Calu3 (cell line): Measurements from ENCODE around the gene LURAP1L. TPM values are rescaled to one million over a fixed set of nuclear protein-coding genes. Genes with fewer than 3 reads are reported as not detected.
A peak's percentile ranks its signal among the peaks of the same experiment; 100 is the strongest.

Experiments used
- BruUV-seq: library from RNA; stranded (reverse); fragments of 400-500 nt; replicated peaks from 2 replicates; lab custom pipeline; 2021; lab: Mats Ljungman, UMichigan
- CTCF ChIA-PET: fragments of 300-600 bp; sonication (Branson Sonifier 250); formaldehyde crosslinking; loops from one replicate; lab custom pipeline; 2022; ENCODE audit warnings: antibody characterized with exemption; lab: Charles Lee
- DNase-seq: peaks from one replicate; pipeline ENCODE4 v3.0.0; 2022
- H3K27ac Mint-ChIP-seq: one replicate; pipeline ENCODE4 v1.8.0; 2022; ENCODE audit warnings: mixed read lengths; ENCODE audit not compliant: unreplicated experiment
- H3K27me3 Mint-ChIP-seq: one replicate; pipeline ENCODE4 v1.8.0; 2022; ENCODE audit warnings: mixed read lengths; ENCODE audit not compliant: unreplicated experiment
- H3K36me3 Mint-ChIP-seq: one replicate; pipeline ENCODE4 v1.8.0; 2022; ENCODE audit warnings: mild to moderate bottlenecking, moderate library complexity, mixed read lengths; ENCODE audit not compliant: insufficient read depth, unreplicated experiment
- H3K4me1 Mint-ChIP-seq: one replicate; pipeline ENCODE4 v1.8.0; 2022; ENCODE audit warnings: mild to moderate bottlenecking, low read depth, mixed read lengths; ENCODE audit not compliant: unreplicated experiment
- H3K4me3 Mint-ChIP-seq: one replicate; pipeline ENCODE4 v1.8.0; 2022; ENCODE audit warnings: mild to moderate bottlenecking, low read depth, moderate library complexity, mixed read lengths; ENCODE audit not compliant: unreplicated experiment
- H3K9me3 Mint-ChIP-seq: one replicate; pipeline ENCODE4 v1.8.0; 2022; ENCODE audit warnings: low read depth, mixed read lengths; ENCODE audit not compliant: unreplicated experiment
- CTCF ChIP-seq: fragments of 200-600 bp; IDR thresholded peaks from one replicate; pipeline ENCODE4 v1.8.0; 2022; ENCODE audit warnings: antibody characterized with exemption; ENCODE audit not compliant: unreplicated experiment
- intact Hi-C: fragments of 100-400 bp; cut with micrococcal nuclease; formaldehyde crosslinking; loops from one replicate; pipeline ENCODE4 v1.10.0; 2022; ENCODE audit not compliant: unreplicated experiment
- total RNA-seq: library from RNA; stranded (reverse); gene quantifications from 2 replicates; pipeline ENCODE4 v1.2.3, GENCODE V29; 2022

The LURAP1L gene
- total RNA-seq, 1 experiment from 2014 or later: 48.7 TPM

GRCh38 chr9:12766357-12766756 is 8.5 kb upstream of the LURAP1L start:
- Mint-ChIP-seq H3K4me3 (no peak overlapping the region), H3K36me3 (no peaks in the 10 kb centered on the region), H3K27ac (no peak overlapping the region), H3K9me3 (no peaks in the 10 kb centered on the region), H3K27me3 (no peaks in the 10 kb centered on the region), H3K4me1 (peaks cover 46% of the 10 kb centered on the region)
- no peak for TF ChIP-seq CTCF
- CTCF ChIA-PET: interaction anchor here (0.7 kb wide), 1 partner anchor 450 kb away, joined by 3 read pairs; no protein-coding TSS in a partner anchor
- intact Hi-C loops: no loop called here
- BruUV-seq: no TSS peak
- DNase-seq: no peak

GRCh38 chr9:12770261-12770660 is 4.6 kb upstream of the LURAP1L start:
- no TSS peak for BruUV-seq
- H3K27me3 Mint-ChIP-seq: no peaks in the 10 kb centered on the region
- H3K4me1 Mint-ChIP-seq: peaks cover 29% of the 10 kb centered on the region
- no peak overlapping the region for H3K27ac Mint-ChIP-seq
- CTCF ChIA-PET: interaction anchor here (1.9 kb wide), 1 partner anchor 14 kb away, joined by 11 read pairs; no protein-coding TSS in a partner anchor
- TF ChIP-seq CTCF: no peak
- DNase-seq: no peak
- no peak overlapping the region for H3K4me3 Mint-ChIP-seq
- intact Hi-C loops: no loop called here
- peaks cover 6% of the 10 kb centered on the region for H3K36me3 Mint-ChIP-seq
- H3K9me3 Mint-ChIP-seq: no peaks in the 10 kb centered on the region

- no TSS peak for BruUV-seq
- Mint-ChIP-seq H3K27ac (peak overlapping the region; percentile 44), H3K36me3 (peaks cover 23% of the 10 kb centered on the region), H3K27me3 (no peaks in the 10 kb centered on the region), H3K4me1 (peaks cover 27% of the 10 kb centered on the region), H3K9me3 (no peaks in the 10 kb centered on the region), H3K4me3 (no peak overlapping the region)
- CTCF ChIA-PET: interaction anchor here (0.5 to 1.9 kb wide), 3 partner anchors 12 to 113 kb away, joined by 5 to 11 read pairs (median 6); no protein-coding TSS in a partner anchor
- no peak for DNase-seq
- TF ChIP-seq CTCF: no peak
- intact Hi-C loops: no loop called here
Observed at GRCh38 chr9:12771891-12772290, 2.9 kb upstream of the LURAP1L start.

- intact Hi-C loops: no loop called here
- H3K27ac Mint-ChIP-seq: no peak overlapping the region
- CTCF ChIA-PET: interaction anchor here (1.8 kb wide), 1 partner anchor 111 kb away, joined by 6 read pairs; no protein-coding TSS in a partner anchor
- no peaks in the 10 kb centered on the region for H3K27me3 Mint-ChIP-seq
- BruUV-seq: no TSS peak
- peaks cover 27% of the 10 kb centered on the region for H3K4me1 Mint-ChIP-seq
- TF ChIP-seq CTCF: no peak
- no peaks in the 10 kb centered on the region for H3K9me3 Mint-ChIP-seq
- H3K4me3 Mint-ChIP-seq: no peak overlapping the region
- peaks cover 37% of the 10 kb centered on the region for H3K36me3 Mint-ChIP-seq
- no peak for DNase-seq
Observed at GRCh38 chr9:12773562-12773961, 1.3 kb upstream of the LURAP1L start.
